Muscle layer of colon (tissue), 2 donors: ENCODE results near the gene FTL.
A peak's percentile ranks its signal among the peaks of the same experiment; 100 is the strongest.

Experiments used
- H3K27ac ChIP-seq: one replicate; pipeline ENCODE4 v1.7.0; 2013; ENCODE audit warnings: low read depth, mild to moderate bottlenecking, low read length, moderate library complexity
- H3K27me3 ChIP-seq, 2 donors: one replicate each; pipeline ENCODE4 v1.7.0; 2013; ENCODE audit warnings: low read length in 2 of 2, mild to moderate bottlenecking in 2 of 2; ENCODE audit not compliant: insufficient read depth in 2 of 2, control insufficient read depth in 1 of 2
- H3K36me3 ChIP-seq: one replicate; pipeline ENCODE4 v1.7.0; 2013; ENCODE audit warnings: mild to moderate bottlenecking, low read length; ENCODE audit not compliant: insufficient read depth
- H3K4me1 ChIP-seq: one replicate; pipeline ENCODE4 v1.7.0; 2013; ENCODE audit warnings: mild to moderate bottlenecking, low read length; ENCODE audit not compliant: insufficient read depth
- H3K4me3 ChIP-seq, 2 donors: one replicate each; pipeline ENCODE4 v1.7.0; 2013; ENCODE audit warnings: low read length in 2 of 2, low read depth in 1 of 2, mild to moderate bottlenecking in 1 of 2, moderate library complexity in 1 of 2
- H3K9ac ChIP-seq: one replicate; pipeline ENCODE4 v1.7.0; 2013; ENCODE audit warnings: low read length
- H3K9me3 ChIP-seq: one replicate; pipeline ENCODE4 v1.7.0; 2013; ENCODE audit warnings: mild to moderate bottlenecking, low read length
- donor health status: abdominal sarcoma.
- donor health status: Adenocarcinoma of cecum.

The FTL gene

DNA sequence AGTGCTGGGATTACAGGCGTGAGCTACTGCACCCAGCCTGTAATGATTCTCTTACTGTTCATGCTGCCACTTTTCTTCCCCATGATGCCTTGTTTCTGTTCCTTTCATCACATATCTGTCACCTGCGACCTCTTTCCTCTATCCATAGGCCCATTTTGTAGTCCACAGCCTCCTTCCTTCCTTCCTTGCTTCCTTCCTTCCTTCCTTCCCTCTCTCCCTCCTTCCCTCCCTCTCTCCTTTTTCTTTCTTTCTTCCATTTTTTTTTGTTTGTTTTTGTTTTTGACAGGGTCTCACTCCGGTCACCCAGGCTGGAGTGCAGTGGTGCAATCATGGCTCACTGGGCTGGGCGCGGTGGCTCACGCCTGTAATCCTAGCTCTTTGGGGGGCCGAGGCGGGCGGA, 23.8 kb downstream of the FTL start:
- no peak overlapping the region for H3K9ac ChIP-seq
- H3K27me3 ChIP-seq = no peaks in the 10 kb centered on the region
- H3K4me1 ChIP-seq = peaks cover 19% of the 10 kb centered on the region
- H3K4me3 ChIP-seq = no peak overlapping the region
- peaks cover 22% of the 10 kb centered on the region for H3K36me3 ChIP-seq
- no peak overlapping the region for H3K27ac ChIP-seq
- no peaks in the 10 kb centered on the region for H3K9me3 ChIP-seq

- no peak overlapping the region for H3K27ac ChIP-seq
- H3K4me3 ChIP-seq = no peak overlapping the region
- H3K36me3 ChIP-seq = peaks cover 18% of the 10 kb centered on the region
- no peaks in the 10 kb centered on the region for H3K9me3 ChIP-seq
- peaks cover 27% of the 10 kb centered on the region for H3K4me1 ChIP-seq
- no peak overlapping the region for H3K9ac ChIP-seq
- H3K27me3 ChIP-seq = no peaks in the 10 kb centered on the region
Observed at GRCh38 chr19:48989701-48990291, 24.7 kb downstream of the FTL start.

DNA sequence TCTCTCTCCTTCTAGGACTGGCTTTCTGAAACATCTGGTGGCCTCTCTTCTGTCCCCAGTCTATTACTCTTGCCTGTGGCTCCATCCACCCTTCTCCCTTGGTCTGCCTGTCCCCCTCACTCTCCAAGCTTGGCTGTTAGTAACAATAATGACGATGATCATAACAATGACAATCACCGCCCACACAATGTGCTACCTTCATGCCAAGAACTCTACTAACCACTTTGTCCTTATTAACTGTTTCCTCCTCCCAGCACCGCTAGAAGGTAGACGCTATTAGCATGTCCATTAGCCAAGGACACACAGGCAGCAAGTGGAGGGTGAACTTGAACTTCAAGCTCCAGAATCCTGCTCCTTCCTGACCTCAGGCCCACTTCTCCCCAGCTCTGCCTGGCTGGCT, 25.3 kb downstream of the FTL start:
- peaks cover 28% of the 10 kb centered on the region for H3K4me1 ChIP-seq
- H3K27me3 ChIP-seq = no peaks in the 10 kb centered on the region
- H3K27ac ChIP-seq = no peak overlapping the region
- H3K9me3 ChIP-seq = no peaks in the 10 kb centered on the region
- H3K4me3 ChIP-seq = no peak overlapping the region
- H3K36me3 ChIP-seq = peaks cover 12% of the 10 kb centered on the region
- H3K9ac ChIP-seq = no peak overlapping the region

GRCh38 chr19:48991011-48991609, 26.0 kb downstream of the FTL start:
- peak overlapping the region; percentile 97 for H3K27ac ChIP-seq
- no peak overlapping the region for H3K4me3 ChIP-seq

GRCh38 chr19:48991873-48992580, 26.9 kb downstream of the FTL start:
- peaks cover 28% of the 10 kb centered on the region for H3K4me1 ChIP-seq
- no peaks in the 10 kb centered on the region for H3K27me3 ChIP-seq
- H3K27ac ChIP-seq = peak overlapping the region; percentile 97
- H3K36me3 ChIP-seq = peaks cover 11% of the 10 kb centered on the region
- H3K4me3 ChIP-seq = peak overlapping the region; percentile 87 to 98
- peak overlapping the region; percentile 95 for H3K9ac ChIP-seq
- no peaks in the 10 kb centered on the region for H3K9me3 ChIP-seq

More at GRCh38 chr19:48991011-48991609, 26.0 kb downstream of the FTL start:
- H3K9me3 ChIP-seq = no peaks in the 10 kb centered on the region
- peaks cover 11% of the 10 kb centered on the region for H3K36me3 ChIP-seq
- H3K4me1 ChIP-seq = peaks cover 28% of the 10 kb centered on the region
- H3K9ac ChIP-seq = no peak overlapping the region
- no peaks in the 10 kb centered on the region for H3K27me3 ChIP-seq

GRCh38 chr19:48992581-48993174, 27.6 kb downstream of the FTL start:
- H3K27me3 ChIP-seq = no peaks in the 10 kb centered on the region
- H3K9me3 ChIP-seq = no peaks in the 10 kb centered on the region
- H3K9ac ChIP-seq = peak overlapping the region; percentile 95
- peak overlapping the region; percentile 87 to 98 for H3K4me3 ChIP-seq
- H3K4me1 ChIP-seq = peaks cover 28% of the 10 kb centered on the region
- H3K36me3 ChIP-seq = peaks cover 11% of the 10 kb centered on the region
- peak overlapping the region; percentile 97 for H3K27ac ChIP-seq

GRCh38 chr19:48993175-48994034, 28.3 kb downstream of the FTL start, which contains the start of the genes GYS1 and RUVBL2:
Gene GYS1 (minus strand): TSS chr19:48993309. CDS start chr19:48993112, 197 bp downstream.
Gene RUVBL2 (plus strand): TSS chr19:48993887. CDS start chr19:48993912, 25 bp downstream.
- peak within 1 kb of the TSS; percentile 87 to 98 for H3K4me3 ChIP-seq
- peak within 1 kb of the TSS; percentile 95 for H3K9ac ChIP-seq
- H3K4me1 ChIP-seq = peaks cover 28% of the 10 kb centered on the region
- peak within 1 kb of the TSS; percentile 97 for H3K27ac ChIP-seq
- H3K36me3 ChIP-seq = peaks cover 6% of the 10 kb centered on the region
- no peaks in the 10 kb centered on the region for H3K27me3 ChIP-seq
- no peaks in the 10 kb centered on the region for H3K9me3 ChIP-seq

DNA sequence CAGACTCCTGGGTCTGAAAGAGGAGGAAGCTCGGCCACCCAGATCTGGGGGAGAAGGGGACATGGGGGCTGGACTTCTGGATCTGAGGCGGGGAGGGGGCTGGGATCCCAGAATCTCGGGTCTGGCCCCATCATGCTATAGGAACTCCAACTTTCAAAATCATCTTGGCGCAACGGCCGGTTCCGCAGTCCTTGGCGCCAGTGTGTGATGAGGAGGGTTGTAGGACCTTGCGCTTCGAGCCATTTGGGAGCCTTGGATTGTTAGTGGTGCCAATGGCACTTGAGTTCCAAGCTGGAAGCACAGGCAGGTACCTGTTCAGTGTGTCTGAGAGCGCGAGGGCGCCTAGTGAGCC, 28.9 kb downstream of the FTL start:
- H3K9me3 ChIP-seq = no peaks in the 10 kb centered on the region
- peak overlapping the region; percentile 65 to 98 for H3K4me3 ChIP-seq
- peaks cover 28% of the 10 kb centered on the region for H3K4me1 ChIP-seq
- H3K36me3 ChIP-seq = no peaks in the 10 kb centered on the region
- H3K27ac ChIP-seq = peak overlapping the region; percentile 97
- peak overlapping the region; percentile 68 for H3K9ac ChIP-seq
- no peaks in the 10 kb centered on the region for H3K27me3 ChIP-seq

DNA sequence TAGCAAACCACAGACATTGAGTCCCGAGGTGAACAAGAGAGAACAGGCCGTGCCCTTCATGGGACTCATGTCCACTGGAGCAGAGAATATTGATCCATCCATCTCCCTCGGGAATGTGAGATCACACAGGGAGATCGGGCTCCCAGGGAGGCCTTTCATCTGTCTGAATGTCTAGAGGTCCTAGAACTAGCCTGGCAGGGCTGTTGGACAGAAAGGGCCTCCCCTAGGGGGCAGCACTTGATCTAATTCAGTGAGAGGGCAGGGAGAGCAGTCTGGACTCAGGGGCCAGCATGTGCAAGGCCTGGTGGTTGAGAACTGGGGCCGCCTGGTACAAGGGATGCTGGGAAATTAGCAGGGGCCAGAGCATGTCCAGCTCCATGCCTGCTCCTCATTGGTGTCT, 32.9 kb downstream of the FTL start:
- no peaks in the 10 kb centered on the region for H3K9me3 ChIP-seq
- no peaks in the 10 kb centered on the region for H3K36me3 ChIP-seq
- no peak overlapping the region for H3K4me3 ChIP-seq
- no peak overlapping the region for H3K27ac ChIP-seq
- no peak overlapping the region for H3K9ac ChIP-seq
- H3K27me3 ChIP-seq = no peaks in the 10 kb centered on the region
- H3K4me1 ChIP-seq = peaks cover 8% of the 10 kb centered on the region

DNA sequence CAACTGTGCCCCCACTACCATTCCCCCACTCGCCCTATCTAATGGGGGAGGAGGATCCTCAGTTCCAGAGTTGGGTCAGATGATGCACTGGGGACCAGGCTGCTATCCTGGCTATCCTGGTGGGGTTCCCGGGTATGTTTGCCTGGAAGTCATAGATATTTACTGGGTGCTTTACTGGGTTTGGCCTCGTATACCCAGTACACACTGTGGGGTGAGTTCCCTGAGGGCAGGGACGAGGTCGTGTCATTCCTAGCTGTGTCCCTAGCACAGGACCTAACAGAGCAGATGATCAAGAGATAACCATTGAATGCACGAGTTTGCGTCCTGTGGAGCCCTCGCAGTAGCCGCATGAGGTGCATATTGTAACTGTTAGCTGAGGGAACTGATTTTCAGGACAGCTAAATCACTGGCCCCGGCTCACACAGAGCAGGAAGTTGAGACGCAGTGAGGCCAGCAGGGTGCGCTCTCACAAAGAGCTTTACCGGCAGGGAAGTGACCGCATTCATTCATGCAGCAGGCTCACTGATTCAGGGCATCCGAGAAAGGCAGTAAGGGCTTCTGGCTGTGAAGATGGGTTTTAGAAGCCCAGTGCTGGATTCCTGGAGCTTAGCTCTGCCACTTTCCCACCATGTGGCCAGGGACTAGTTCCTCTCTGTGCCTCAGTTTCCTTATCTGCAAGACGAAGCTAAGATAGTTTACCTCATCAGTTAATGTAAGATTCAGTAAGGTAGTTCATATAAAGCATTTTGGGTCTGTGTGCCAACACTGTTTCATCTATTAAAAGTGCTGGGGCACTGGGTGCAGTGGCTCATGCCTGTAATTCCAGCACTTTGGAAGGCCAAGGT, 34.6 kb downstream of the FTL start:
- Histone ChIP-seq H3K4me3 (no peak overlapping the region), H3K36me3 (peaks cover 7% of the 10 kb centered on the region), H3K9ac (no peak overlapping the region), H3K27ac (no peak overlapping the region), H3K4me1 (peaks cover 1% of the 10 kb centered on the region), H3K9me3 (no peaks in the 10 kb centered on the region), H3K27me3 (no peaks in the 10 kb centered on the region)
